Small intestine (tissue), 7 donors: Measurements from ENCODE around the gene SRRD. TPM values are rescaled to one million over a fixed set of nuclear protein-coding genes. Genes with fewer than 3 reads are reported as not detected.

Experiments used
- DNase-seq, 2 donors: peaks; one replicate each; pipeline versions ENCODE4 v3.0.0 to v3.0.0-alpha.2; 2013
- FAIRE-seq: peaks from 2 replicates; lab custom pipeline; 2012; peaks lifted over from hg19 to GRCh38; lab: Jason Lieb, UNC
- H3K27ac ChIP-seq, 3 donors: one replicate each; pipeline ENCODE4 v1.5.1; 2013; ENCODE audit warnings: low read length in 2 of 3, mild to moderate bottlenecking in 2 of 3, control low read depth in 1 of 3, inconsistent platforms in 1 of 3, low read depth in 1 of 3, moderate library complexity in 1 of 3
- H3K27me3 ChIP-seq, 3 donors: one replicate each; pipeline ENCODE4 v1.6.1; 2013; ENCODE audit warnings: low read length in 3 of 3, inconsistent platforms in 1 of 3; ENCODE audit not compliant: control insufficient read depth in 3 of 3, insufficient read depth in 3 of 3
- H3K36me3 ChIP-seq, 3 donors: one replicate each; pipeline ENCODE4 v1.6.1; 2013; ENCODE audit warnings: low read length in 3 of 3, inconsistent platforms in 1 of 3, low read depth in 1 of 3, mild to moderate bottlenecking in 1 of 3, moderate library complexity in 1 of 3; ENCODE audit not compliant: control insufficient read depth in 3 of 3, insufficient read depth in 2 of 3
- H3K4me1 ChIP-seq, 3 donors: one replicate each; pipeline ENCODE4 v1.6.1; 2013; ENCODE audit warnings: low read length in 2 of 3, inconsistent platforms in 1 of 3, low read depth in 1 of 3, mild to moderate bottlenecking in 1 of 3, moderate library complexity in 1 of 3; ENCODE audit not compliant: control insufficient read depth in 3 of 3, insufficient read depth in 2 of 3
- H3K4me3 ChIP-seq, 3 donors: one replicate each; pipeline ENCODE4 v1.5.1; 2013; ENCODE audit warnings: low read length in 3 of 3, control low read depth in 1 of 3, inconsistent platforms in 1 of 3, low read depth in 1 of 3, mild to moderate bottlenecking in 1 of 3, moderate library complexity in 1 of 3
- H3K9me3 ChIP-seq, 2 donors: one replicate each; pipeline ENCODE4 v1.6.1; 2013; ENCODE audit warnings: low read depth in 1 of 2, low read length in 1 of 2; ENCODE audit not compliant: control insufficient read depth in 2 of 2, insufficient read depth in 1 of 2
- WGBS, 3 donors: extraction: QIAGEN DNeasy Blood & Tissue Kit; methylation state at CpG; one replicate each; pipeline ENCODE4 v1.1.7; 2013; 5-methylcytosine and 5-hydroxymethylcytosine counted together
- polyA plus RNA-seq, 4 donors: library from polyadenylated mRNA; stranded (reverse) in 3 of 4; unstranded in 1 of 4; fragments of 200-250 nt in 3 of 4; fragments of 120-200 nt in 1 of 4; gene quantifications; one replicate each; pipeline versions ENCODE4 v1.2.1 to v1.2.3, GENCODE V29; 2013
- donor health status: healthy with polysubstance abuse.
- donor health status: control.
- donor health status: control.
- donor health status: Bipolar disorder and iron deficiency.
- donor health status: healthy.

SRRD gene
- polyA plus RNA-seq, 4 donors: 9.2 to 18.0 (median 13.5) TPM

- no peaks in the 10 kb centered on the region for H3K36me3 ChIP-seq
- H3K27ac ChIP-seq: no peak overlapping the region
- no peaks in the 10 kb centered on the region for H3K9me3 ChIP-seq
- H3K4me3 ChIP-seq: no peak overlapping the region
- FAIRE-seq (no peak), DNase-seq (no peak)
- H3K4me1 ChIP-seq: peaks cover 0 to 2% (median 0%) of the 10 kb centered on the region in 3 donors
- H3K27me3 ChIP-seq: peaks cover 0 to 2% (median 0%) of the 10 kb centered on the region in 3 donors
- 87 to 100% (median 88%) methylated on average over 4 of the region's 4 CpGs for WGBS, 3 donors
Measured at GRCh38 chr22:26442086-26442756, 41.5 kb upstream of the SRRD start.

GRCh38 chr22:26443901-26444690, 39.6 kb upstream of the SRRD start:
- no peak overlapping the region for H3K4me3 ChIP-seq
- H3K4me1 ChIP-seq: no peaks in the 10 kb centered on the region
- DNase-seq: no peak
- H3K27me3 ChIP-seq: peaks cover 0 to 2% (median 0%) of the 10 kb centered on the region in 3 donors
- FAIRE-seq: no peak
- no peak overlapping the region for H3K27ac ChIP-seq
- no peaks in the 10 kb centered on the region for H3K9me3 ChIP-seq
- 91 to 94% (median 93%) methylated on average over 16 of the region's 16 CpGs for WGBS, 3 donors
- no peaks in the 10 kb centered on the region for H3K36me3 ChIP-seq

- H3K4me1 ChIP-seq: no peaks in the 10 kb centered on the region
- 79 to 87% (median 84%) methylated on average over 8 of the region's 8 CpGs for WGBS, 3 donors
- DNase-seq (no peak), FAIRE-seq (no peak)
- H3K4me3 ChIP-seq: no peak overlapping the region
- no peaks in the 10 kb centered on the region for H3K9me3 ChIP-seq
- H3K36me3 ChIP-seq: peaks cover 0 to 3% (median 0%) of the 10 kb centered on the region in 3 donors
- peaks cover 0 to 2% (median 0%) of the 10 kb centered on the region in 3 donors for H3K27me3 ChIP-seq
- no peak overlapping the region for H3K27ac ChIP-seq
Measured at GRCh38 chr22:26444777-26445176, 38.9 kb upstream of the SRRD start.

GRCh38 chr22:26445577-26446275, 38.0 kb upstream of the SRRD start:
- Histone ChIP-seq H3K4me3 (no peak overlapping the region), H3K4me1 (no peaks in the 10 kb centered on the region), H3K36me3 (peaks cover 0 to 9% (median 0%) of the 10 kb centered on the region in 3 donors), H3K27me3 (peaks cover 0 to 2% (median 0%) of the 10 kb centered on the region in 3 donors), H3K27ac (no peak overlapping the region), H3K9me3 (no peaks in the 10 kb centered on the region)
- WGBS, 3 donors: 45 to 74% (median 53%) methylated on average over 15 of the region's 15 CpGs
- DNase-seq: peak in 1 of 2 donors; percentile 15
- no peak for FAIRE-seq

GRCh38 chr22:26446808-26447515, 36.7 kb upstream of the SRRD start:
- WGBS, 3 donors: 85 to 91% (median 88%) methylated on average over 17 of the region's 17 CpGs
- Histone ChIP-seq H3K27ac (no peak overlapping the region), H3K9me3 (no peaks in the 10 kb centered on the region), H3K4me3 (no peak overlapping the region), H3K27me3 (peaks cover 0 to 2% (median 0%) of the 10 kb centered on the region in 3 donors), H3K36me3 (peaks cover 0 to 20% (median 6%) of the 10 kb centered on the region in 3 donors), H3K4me1 (no peaks in the 10 kb centered on the region)
- FAIRE-seq (no peak), DNase-seq (no peak)

- Histone ChIP-seq H3K4me1 (no peaks in the 10 kb centered on the region), H3K27me3 (peaks cover 0 to 2% (median 0%) of the 10 kb centered on the region in 3 donors), H3K27ac (no peak overlapping the region), H3K4me3 (no peak overlapping the region), H3K9me3 (no peaks in the 10 kb centered on the region), H3K36me3 (peaks cover 3 to 26% (median 6%) of the 10 kb centered on the region in 3 donors)
- DNase-seq (no peak), FAIRE-seq (no peak)
- WGBS, 3 donors: 75 to 78% (median 77%) methylated on average over 15 of the region's 15 CpGs
Measured at GRCh38 chr22:26447584-26448329, 35.9 kb upstream of the SRRD start.

GRCh38 chr22:26448334-26448733, 35.3 kb upstream of the SRRD start:
- peaks cover 4 to 31% (median 6%) of the 10 kb centered on the region in 3 donors for H3K36me3 ChIP-seq
- WGBS, 3 donors: 62 to 79% (median 68%) methylated on average over 5 of the region's 5 CpGs
- H3K27ac ChIP-seq: no peak overlapping the region
- H3K9me3 ChIP-seq: no peaks in the 10 kb centered on the region
- DNase-seq: no peak
- H3K4me1 ChIP-seq: no peaks in the 10 kb centered on the region
- no peak overlapping the region for H3K4me3 ChIP-seq
- peaks cover 0 to 2% (median 0%) of the 10 kb centered on the region in 3 donors for H3K27me3 ChIP-seq
- no peak for FAIRE-seq
